ENCODE measurements around the gene MUC5AC.

Gene MUC5AC

GRCh38 chr11:1197431-1197885, 39.7 kb downstream of the MUC5AC start:
- POLR2A ChIA-PET: no interaction called here
- TF ChIP-seq FOXA1 (IDR thresholded peaks at IDR 0.05) (no peak), TARDBP (IDR thresholded peaks at IDR 0.05) (no peak), ZNF384 (IDR thresholded peaks at IDR 0.05) (no peak), BHLHE40 (IDR thresholded peaks at IDR 0.05; ENCODE audit: borderline replicate concordance) (no peak), FOXK2 (IDR thresholded peaks at IDR 0.05) (no peak), ARNT (IDR thresholded peaks at IDR 0.05) (no peak), SP1 (IDR thresholded peaks at IDR 0.05) (no peak), L3MBTL2 (conservative IDR thresholded peaks at IDR 0.05) (no peak), LEF1 (IDR thresholded peaks at IDR 0.05; ENCODE audit: borderline replicate concordance) (no peak)
- DNase-seq (ENCODE audit: extremely low spot score): no peak
- CTCF ChIA-PET: no interaction called here

- DNase-seq (ENCODE audit: extremely low spot score): no peak
- TF ChIP-seq ELF4 (IDR thresholded peaks at IDR 0.05) (no peak), NFRKB (IDR thresholded peaks at IDR 0.05) (no peak), ARNT (IDR thresholded peaks at IDR 0.05) (no peak), FOXM1 (IDR thresholded peaks at IDR 0.05; ENCODE audit: borderline replicate concordance) (no peak), ZNF384 (IDR thresholded peaks at IDR 0.05) (no peak), TARDBP (IDR thresholded peaks at IDR 0.05) (no peak), FOXA1 (IDR thresholded peaks at IDR 0.05) (no peak), SP1 (IDR thresholded peaks at IDR 0.05) (no peak), PKNOX1 (IDR thresholded peaks at IDR 0.05) (no peak)
- ChIA-PET CTCF (no interaction called here), POLR2A (no interaction called here)
These were observed 40.3 kb downstream of the MUC5AC start for GRCh38 chr11:1197886-1198560.

GRCh38 chr11:1198561-1199240, 40.9 kb downstream of the MUC5AC start:
- no peak for TF ChIP-seq FOXA1 (IDR thresholded peaks at IDR 0.05)
- no peak for TF ChIP-seq PKNOX1 (IDR thresholded peaks at IDR 0.05)
- no peak for TF ChIP-seq SP1 (IDR thresholded peaks at IDR 0.05)
- no peak for TF ChIP-seq FOXK2 (IDR thresholded peaks at IDR 0.05)
- no peak for TF ChIP-seq HDGF (IDR thresholded peaks at IDR 0.05; ENCODE audit: borderline replicate concordance)
- TF ChIP-seq NFRKB (IDR thresholded peaks at IDR 0.05): no peak
- no peak for TF ChIP-seq SUZ12 (IDR thresholded peaks at IDR 0.05)
- ChIA-PET POLR2A (no interaction called here), CTCF (no interaction called here)
- DNase-seq (ENCODE audit: extremely low spot score): no peak

GRCh38 chr11:1199241-1199750, 41.5 kb downstream of the MUC5AC start:
- ChIA-PET CTCF (no interaction called here), POLR2A (no interaction called here)

GRCh38 chr11:1199751-1200610, 42.2 kb downstream of the MUC5AC start:
- TF ChIP-seq FOXK2 (IDR thresholded peaks at IDR 0.05): no peak
- no peak for TF ChIP-seq FOXM1 (IDR thresholded peaks at IDR 0.05; ENCODE audit: borderline replicate concordance)
- TF ChIP-seq ELF4 (IDR thresholded peaks at IDR 0.05): no peak
- TF ChIP-seq SP1 (IDR thresholded peaks at IDR 0.05): no peak
- no peak for TF ChIP-seq HDGF (IDR thresholded peaks at IDR 0.05; ENCODE audit: borderline replicate concordance)
- TF ChIP-seq CTBP1 (IDR thresholded peaks at IDR 0.05; ENCODE audit: borderline replicate concordance): no peak
- TF ChIP-seq TARDBP (IDR thresholded peaks at IDR 0.05): no peak
- TF ChIP-seq LEF1 (IDR thresholded peaks at IDR 0.05; ENCODE audit: borderline replicate concordance): no peak
- TF ChIP-seq L3MBTL2 (conservative IDR thresholded peaks at IDR 0.05): no peak
- no peak for TF ChIP-seq ZNF384 (IDR thresholded peaks at IDR 0.05)
- TF ChIP-seq ARNT (IDR thresholded peaks at IDR 0.05): no peak
- TF ChIP-seq PKNOX1 (IDR thresholded peaks at IDR 0.05): no peak
- no peak for TF ChIP-seq NFRKB (IDR thresholded peaks at IDR 0.05)
- no peak for TF ChIP-seq SUZ12 (IDR thresholded peaks at IDR 0.05)
- TF ChIP-seq BHLHE40 (IDR thresholded peaks at IDR 0.05; ENCODE audit: borderline replicate concordance): no peak
- DNase-seq (ENCODE audit: extremely low spot score): no peak
- POLR2A ChIA-PET: no interaction called here
- CTCF ChIA-PET: no interaction called here

More at GRCh38 chr11:1199241-1199750, 41.5 kb downstream of the MUC5AC start:
- no peak for DNase-seq (ENCODE audit: extremely low spot score)
- no peak for TF ChIP-seq CTBP1 (IDR thresholded peaks at IDR 0.05; ENCODE audit: borderline replicate concordance)
- no peak for TF ChIP-seq PKNOX1 (IDR thresholded peaks at IDR 0.05)
- no peak for TF ChIP-seq HDGF (IDR thresholded peaks at IDR 0.05; ENCODE audit: borderline replicate concordance)
- TF ChIP-seq SP1 (IDR thresholded peaks at IDR 0.05): no peak
- TF ChIP-seq L3MBTL2 (conservative IDR thresholded peaks at IDR 0.05): no peak
- no peak for TF ChIP-seq FOXM1 (IDR thresholded peaks at IDR 0.05; ENCODE audit: borderline replicate concordance)
- TF ChIP-seq LEF1 (IDR thresholded peaks at IDR 0.05; ENCODE audit: borderline replicate concordance): no peak
- no peak for TF ChIP-seq SUZ12 (IDR thresholded peaks at IDR 0.05)
- TF ChIP-seq ELF4 (IDR thresholded peaks at IDR 0.05): no peak
- no peak for TF ChIP-seq ZNF384 (IDR thresholded peaks at IDR 0.05)
- no peak for TF ChIP-seq FOXA1 (IDR thresholded peaks at IDR 0.05)
- no peak for TF ChIP-seq FOXK2 (IDR thresholded peaks at IDR 0.05)
- no peak for TF ChIP-seq TARDBP (IDR thresholded peaks at IDR 0.05)

All from HEK293T (cell line).